Kidney (tissue), 14 donors: ENCODE data around the gene PBX2. TPM values are rescaled to one million over a fixed set of nuclear protein-coding genes. Genes with fewer than 3 reads are reported as not detected.
"Not testable (repeated sequence)": the region's sequence is repeated elsewhere in the genome, so short reads cannot be mapped to it uniquely, and the experiment has no call there.

ENCODE experiments used
- DNase-seq, 5 donors: peaks; one replicate each; pipeline ENCODE4 v3.0.0-alpha.2; 2013 to 2020
- FAIRE-seq: peaks from 2 replicates; lab custom pipeline; 2012; peaks lifted over from hg19 to GRCh38; lab: Jason Lieb, UNC
- H3K27ac ChIP-seq, 2 donors: one replicate each; pipeline ENCODE4 v1.7.0; 2013; ENCODE audit warnings: low read depth in 2 of 2, low read length in 2 of 2, inconsistent platforms in 1 of 2
- H3K27me3 ChIP-seq: one replicate; pipeline ENCODE4 v1.7.1; 2013; ENCODE audit warnings: low read length, inconsistent platforms; ENCODE audit not compliant: control insufficient read depth, insufficient read depth
- H3K36me3 ChIP-seq, 3 donors: one replicate each; pipeline versions ENCODE4 v1.7.0 to v1.7.1; 2013; ENCODE audit warnings: low read length in 3 of 3, control low read depth in 1 of 3, inconsistent platforms in 1 of 3; ENCODE audit not compliant: insufficient read depth in 3 of 3, control insufficient read depth in 2 of 3
- H3K4me1 ChIP-seq, 3 donors: one replicate each; pipeline versions ENCODE4 v1.7.0 to v1.7.1; 2013; ENCODE audit warnings: low read length in 3 of 3, inconsistent platforms in 1 of 3, low read depth in 1 of 3; ENCODE audit not compliant: control insufficient read depth in 2 of 3, insufficient read depth in 2 of 3
- H3K4me3 ChIP-seq, 3 donors: one replicate each; pipeline versions ENCODE4 v1.7.0 to v1.8.1; 2013; ENCODE audit warnings: low read length in 3 of 3, control low read depth in 1 of 3, inconsistent platforms in 1 of 3
- H3K9ac ChIP-seq, 3 donors: one replicate each; pipeline versions ENCODE4 v1.7.0 to v1.7.1; 2013; ENCODE audit warnings: low read length in 3 of 3, control low read depth in 1 of 3, inconsistent platforms in 1 of 3
- H3K9me3 ChIP-seq, 3 donors: one replicate each; pipeline versions ENCODE4 v1.7.0 to v1.7.1; 2013; ENCODE audit warnings: low read length in 3 of 3, control low read depth in 1 of 3, inconsistent platforms in 1 of 3; ENCODE audit not compliant: control insufficient read depth in 2 of 3, insufficient read depth in 1 of 3
- intact Hi-C: fragments of 100-400 bp; cut with DNase I; formaldehyde crosslinking; loops from one replicate; pipeline ENCODE4 v1.11.1; 2022
- polyA plus RNA-seq: library from polyadenylated mRNA; stranded (reverse); fragments of 350-450 nt; fragmentation: Illumina TruSeq; extraction: RNeasy Lipid Tissue Mini Kit (QIAGEN cat#74804); gene quantifications from one replicate; pipeline ENCODE4 v1.2.3, GENCODE V29; 2014; ENCODE audit warnings: low read depth, low replicate concordance; ENCODE audit not compliant: insufficient read depth
- total RNA-seq: library from RNA; stranded (reverse); fragmentation: NEBNext Ultra II Directional; extraction: Animal tissue kit (Norgen Biotek cat#: 25700); gene quantifications from one replicate; pipeline ENCODE4 v1.2.1, GENCODE V29; 2021
- TF ChIP-seq, protein P1 (sequence below): IDR thresholded peaks from 3 replicates; pipeline ENCODE4 v1.5.1; 2012; ENCODE audit warnings: mild to moderate bottlenecking, moderate library complexity, borderline replicate concordance; ENCODE audit not compliant: insufficient read depth; ENCODE audit errors: extremely low read depth
- donor health status: control.
- donor health status: control.
- donor health status: control.
- donor health status: control.
- donor health status: control.
- donor health status: DM: yes; HTN: yes; CAD: no.
- donor health status: Normal renal cell carcinoma (clear cell type).

PBX2 gene
- total and polyA plus RNA-seq, 2 donors from 2014 or later = 34.6 to 87.3 TPM

DNA sequence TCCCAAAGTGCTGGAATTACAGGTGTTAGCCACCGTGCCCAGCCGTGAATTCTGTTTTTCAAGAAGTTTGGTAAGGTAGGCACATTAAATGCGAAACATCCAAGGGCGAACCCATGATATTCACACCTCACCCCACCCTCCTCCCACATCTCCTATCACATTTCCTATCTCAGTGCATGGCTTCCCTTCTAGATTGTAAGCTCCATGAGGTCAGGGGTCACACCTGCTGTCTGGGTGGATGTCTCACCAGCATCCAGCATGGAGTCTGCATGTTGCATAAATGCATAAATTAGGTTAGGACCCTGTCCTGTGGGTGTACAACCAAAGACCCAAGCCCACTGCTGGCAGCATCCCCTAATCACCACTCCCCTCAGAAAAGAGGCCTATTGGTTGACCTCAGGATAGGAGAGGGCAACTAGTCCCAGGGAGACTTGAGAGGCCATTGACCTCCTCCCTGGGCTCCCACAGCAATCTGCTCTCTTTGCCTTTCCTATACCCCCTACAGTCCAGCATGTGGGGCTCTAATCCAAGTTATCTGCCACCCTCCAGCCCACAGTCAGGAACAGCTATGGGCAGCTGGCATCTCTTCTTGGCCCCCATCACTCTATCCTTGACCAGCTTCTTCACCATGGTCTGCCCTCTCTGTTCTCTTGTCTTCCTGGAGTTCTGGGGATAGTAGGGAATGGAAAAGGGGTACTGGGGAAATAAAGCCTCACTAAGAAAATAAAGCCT, 42.4 kb downstream of the PBX2 start:
- no peak for DNase-seq
- Histone ChIP-seq H3K9ac (no peak overlapping the region), H3K9me3 (no peaks in the 10 kb centered on the region), H3K27ac (no peak overlapping the region), H3K36me3 (no peaks in the 10 kb centered on the region), H3K27me3 (no peaks in the 10 kb centered on the region), H3K4me1 (peaks cover 0 to 6% (median 6%) of the 10 kb centered on the region in 3 donors), H3K4me3 (no peak overlapping the region)
- intact Hi-C loops = no loop called here
- no peak for FAIRE-seq
- TF ChIP-seq, protein P1, sequence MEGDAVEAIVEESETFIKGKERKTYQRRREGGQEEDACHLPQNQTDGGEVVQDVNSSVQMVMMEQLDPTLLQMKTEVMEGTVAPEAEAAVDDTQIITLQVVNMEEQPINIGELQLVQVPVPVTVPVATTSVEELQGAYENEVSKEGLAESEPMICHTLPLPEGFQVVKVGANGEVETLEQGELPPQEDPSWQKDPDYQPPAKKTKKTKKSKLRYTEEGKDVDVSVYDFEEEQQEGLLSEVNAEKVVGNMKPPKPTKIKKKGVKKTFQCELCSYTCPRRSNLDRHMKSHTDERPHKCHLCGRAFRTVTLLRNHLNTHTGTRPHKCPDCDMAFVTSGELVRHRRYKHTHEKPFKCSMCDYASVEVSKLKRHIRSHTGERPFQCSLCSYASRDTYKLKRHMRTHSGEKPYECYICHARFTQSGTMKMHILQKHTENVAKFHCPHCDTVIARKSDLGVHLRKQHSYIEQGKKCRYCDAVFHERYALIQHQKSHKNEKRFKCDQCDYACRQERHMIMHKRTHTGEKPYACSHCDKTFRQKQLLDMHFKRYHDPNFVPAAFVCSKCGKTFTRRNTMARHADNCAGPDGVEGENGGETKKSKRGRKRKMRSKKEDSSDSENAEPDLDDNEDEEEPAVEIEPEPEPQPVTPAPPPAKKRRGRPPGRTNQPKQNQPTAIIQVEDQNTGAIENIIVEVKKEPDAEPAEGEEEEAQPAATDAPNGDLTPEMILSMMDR = no peak

DNA sequence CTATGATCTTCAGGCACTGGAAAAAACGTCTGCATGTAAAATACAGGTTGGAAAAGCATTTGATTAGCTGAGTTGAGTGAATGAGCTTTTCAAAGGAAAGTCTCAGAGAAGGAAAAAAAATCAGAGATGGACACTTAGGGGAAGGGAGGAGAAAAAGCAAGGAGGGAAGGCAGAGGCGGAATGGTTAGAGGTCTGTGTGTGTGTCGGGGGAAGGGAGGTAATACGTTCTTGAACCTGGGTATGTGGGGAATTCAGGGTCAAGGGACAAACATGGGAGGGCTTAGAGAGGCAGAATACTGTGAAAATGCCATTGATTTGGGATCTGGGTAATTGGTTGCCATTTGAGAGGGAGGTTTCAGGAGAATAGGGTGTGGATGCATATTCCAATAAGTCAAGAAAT, 43.3 kb downstream of the PBX2 start:
- H3K27ac ChIP-seq = no peak overlapping the region
- no peak overlapping the region for H3K9ac ChIP-seq
- TF ChIP-seq, protein P1 = no peak
- no peak overlapping the region for H3K4me3 ChIP-seq
- no peak for FAIRE-seq
- H3K4me1 ChIP-seq = no peaks in the 10 kb centered on the region
- intact Hi-C loops = no loop called here
- DNase-seq = no peak
- H3K27me3 ChIP-seq = no peaks in the 10 kb centered on the region
- H3K36me3 ChIP-seq = no peaks in the 10 kb centered on the region
- no peaks in the 10 kb centered on the region for H3K9me3 ChIP-seq

DNA sequence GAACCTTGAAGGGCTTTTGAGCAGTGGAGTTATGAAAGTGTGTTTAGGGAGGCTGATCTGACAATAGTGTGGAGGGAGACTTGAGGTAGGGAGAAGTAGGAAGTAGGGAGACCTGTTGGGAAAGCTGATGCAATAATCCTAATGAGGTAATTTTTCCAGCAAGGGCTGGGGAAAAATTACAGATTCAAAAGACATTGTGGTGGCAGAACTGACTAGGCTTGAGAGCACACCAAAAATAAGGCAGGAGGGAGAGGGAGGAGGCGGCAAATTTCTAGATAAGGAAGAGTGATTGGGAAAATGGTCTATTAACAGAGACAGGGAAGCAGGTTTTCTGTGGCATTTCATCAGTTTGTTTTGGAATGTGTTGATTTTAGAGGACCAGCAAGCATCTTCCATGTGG, 43.7 kb downstream of the PBX2 start:
- Histone ChIP-seq H3K9me3 (no peaks in the 10 kb centered on the region), H3K4me1 (no peaks in the 10 kb centered on the region), H3K27me3 (no peaks in the 10 kb centered on the region), H3K27ac (no peak overlapping the region), H3K4me3 (no peak overlapping the region), H3K36me3 (no peaks in the 10 kb centered on the region), H3K9ac (no peak overlapping the region)
- no peak for FAIRE-seq
- intact Hi-C loops = no loop called here
- no peak for DNase-seq
- TF ChIP-seq, protein P1 = no peak

DNA sequence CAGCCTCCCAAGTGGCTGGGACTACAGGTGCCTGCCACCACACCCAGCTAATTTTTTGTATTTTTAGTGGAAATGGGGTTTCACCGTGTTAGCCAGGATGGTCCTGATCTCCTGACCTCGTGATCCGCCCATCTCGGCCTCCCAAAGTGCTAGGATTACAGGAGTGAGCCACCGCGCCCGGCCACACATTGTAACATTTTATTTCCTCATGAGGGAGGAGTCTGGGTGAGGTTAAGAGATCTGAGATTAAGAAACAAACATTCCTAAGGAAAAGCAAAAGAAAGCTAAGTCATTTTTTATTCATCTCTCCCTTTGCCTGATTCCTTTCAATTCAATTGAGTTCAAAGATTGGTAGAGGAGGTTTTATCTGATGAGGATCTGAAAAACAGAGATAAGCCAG, 45.8 kb downstream of the PBX2 start:
- H3K27me3 ChIP-seq, H3K36me3 ChIP-seq, H3K9me3 ChIP-seq, H3K4me1 ChIP-seq, DNase-seq, H3K4me3 ChIP-seq, FAIRE-seq, H3K9ac ChIP-seq, H3K27ac ChIP-seq, intact Hi-C loops: not testable (repeated sequence)
